HUDEP-2 (cell line): Measurements from ENCODE around the gene HBS1L.

ENCODE experiments used
- DNase-seq, 76 experiments: peaks; one replicate each; lab custom pipeline; 2025; ENCODE audit not compliant: unreplicated experiment in 76 of 76; lab: John Stamatoyannopoulos, UW

The HBS1L gene

DNA sequence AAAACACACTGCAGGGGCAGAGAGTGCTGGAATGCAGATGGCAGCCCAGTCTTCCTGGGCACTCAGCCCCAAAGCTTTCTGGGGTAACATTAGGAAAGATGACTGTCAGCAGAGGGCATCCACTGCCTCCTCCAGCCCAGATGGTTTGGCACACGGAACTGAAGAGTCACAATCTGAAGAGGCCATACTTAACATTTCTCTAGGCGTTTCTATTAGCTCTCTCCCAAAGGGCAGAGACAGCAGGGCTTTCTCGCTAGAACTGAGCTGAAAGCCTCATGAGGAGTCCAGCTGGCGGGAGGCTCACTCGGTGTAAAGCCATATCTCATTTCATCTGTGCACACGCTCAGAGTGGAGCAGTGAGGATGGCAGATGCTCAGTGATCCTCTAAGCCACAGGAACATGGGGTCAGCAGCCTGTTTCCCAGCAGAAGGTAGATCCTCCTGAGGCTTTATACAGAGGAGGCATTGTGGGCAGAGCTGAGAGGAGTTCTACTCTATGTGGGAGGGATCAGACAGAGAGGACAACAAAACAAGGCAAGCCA, 132.8 kb downstream of the HBS1L start:
- DNase-seq: no peak

DNA sequence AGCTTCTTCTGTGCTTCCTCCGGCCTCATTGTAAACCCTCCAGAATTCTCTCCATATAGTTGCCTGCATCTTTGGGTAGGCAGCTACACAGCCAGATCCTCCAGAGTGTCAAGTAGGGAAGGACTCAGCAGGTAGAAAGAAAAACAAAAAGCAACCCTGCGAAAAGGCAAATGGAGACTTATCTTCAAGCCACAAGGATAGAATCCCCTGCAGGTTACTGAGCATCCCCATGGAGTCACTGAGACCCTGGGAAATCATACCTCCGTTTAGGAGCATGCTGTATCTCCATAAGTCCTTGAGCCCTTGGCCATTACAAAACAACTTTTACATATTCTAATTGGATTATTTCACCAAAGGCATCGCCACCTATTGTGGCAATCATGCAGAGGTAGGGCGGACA, 133.3 kb downstream of the HBS1L start:
- no peak for DNase-seq

- no peak for DNase-seq
Observed at GRCh38 chr6:134920422-134920821, 134.2 kb downstream of the HBS1L start.

GRCh38 chr6:134918418-134918961, 136.1 kb downstream of the HBS1L start:
- DNase-seq: no peak

DNA sequence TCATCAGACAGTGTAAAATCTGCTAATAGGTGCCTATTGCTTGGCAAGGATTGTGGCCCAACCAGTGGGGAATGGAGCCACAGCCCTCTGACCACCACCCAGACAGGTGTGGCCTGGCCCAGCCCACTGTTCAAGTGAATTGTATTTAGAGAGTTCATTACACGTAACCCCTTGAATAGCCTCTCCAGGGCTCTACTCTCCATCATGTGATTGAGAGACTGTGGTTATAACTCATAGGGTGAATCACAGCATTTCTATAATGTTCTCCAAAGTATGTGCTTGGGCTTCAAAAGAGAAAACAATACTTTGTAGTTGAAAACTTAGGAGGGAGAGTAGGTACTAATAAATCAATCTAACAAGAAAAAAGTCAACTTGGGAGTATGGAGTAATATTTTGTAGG, 143.1 kb downstream of the HBS1L start:
- DNase-seq: no peak

- no peak for DNase-seq
Observed at GRCh38 chr6:134910593-134910935, 144.1 kb downstream of the HBS1L start.
